IgD-negative memory B cell (primary cell): ENCODE measurements around the gene ZNF506. TPM values are rescaled to one million over a fixed set of nuclear protein-coding genes. Genes with fewer than 3 reads are reported as not detected.
"Not testable (repeated sequence)": the region's sequence is repeated elsewhere in the genome, so short reads cannot be mapped to it uniquely, and the experiment has no call there.

Experiments
- H3K27ac Mint-ChIP-seq, 3 donors: one replicate each; pipeline ENCODE4 v1.8.0; 2020 to 2022; ENCODE audit warnings: mild to moderate bottlenecking in 3 of 3, mixed read lengths in 3 of 3, moderate library complexity in 1 of 3
- H3K27me3 Mint-ChIP-seq: one replicate; pipeline ENCODE4 v1.8.0; 2021; ENCODE audit warnings: mixed read lengths
- H3K36me3 Mint-ChIP-seq: one replicate; pipeline ENCODE4 v1.8.0; 2020; ENCODE audit warnings: mild to moderate bottlenecking, mixed read lengths
- H3K4me1 Mint-ChIP-seq, 3 donors: one replicate each; pipeline ENCODE4 v1.8.0; 2020 to 2022; ENCODE audit warnings: mixed read lengths in 3 of 3, mild to moderate bottlenecking in 1 of 3
- H3K4me3 Mint-ChIP-seq, 4 donors: one replicate each; pipeline ENCODE4 v1.8.0; 2020 to 2022; ENCODE audit warnings: mild to moderate bottlenecking in 4 of 4, mixed read lengths in 4 of 4, moderate library complexity in 3 of 4
- H3K9me3 Mint-ChIP-seq, 3 donors: one replicate each; pipeline ENCODE4 v1.8.0; 2020 to 2021; ENCODE audit warnings: mixed read lengths in 3 of 3, mild to moderate bottlenecking in 1 of 3
- polyA plus RNA-seq: library from polyadenylated mRNA; unstranded; fragments of 300-500 nt; fragmentation: Illumina TruSeq; gene quantifications from one replicate; pipeline ENCODE4 v1.2.3, GENCODE V29; 2021

Gene ZNF506
- polyA plus RNA-seq, 1 donor from 2014 or later: 24.5 TPM

DNA sequence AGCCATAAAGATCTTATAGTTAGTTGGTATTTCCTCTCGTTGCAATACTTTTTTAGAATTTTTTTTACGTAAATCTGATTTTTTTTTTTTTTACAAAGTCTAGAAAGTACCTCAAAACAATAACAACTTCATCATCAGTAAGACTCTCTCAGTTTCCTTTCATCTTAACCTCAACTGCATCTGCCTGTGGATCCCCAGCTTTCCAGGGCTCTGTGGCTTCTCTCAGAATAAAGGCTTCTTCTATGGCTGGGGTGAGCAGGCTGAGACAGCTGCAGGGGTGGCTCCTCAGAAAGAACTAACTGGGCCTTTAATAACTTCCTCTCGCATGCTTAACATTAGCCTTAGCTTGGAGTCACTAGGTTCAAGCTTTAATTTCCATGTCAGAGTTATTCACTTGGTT, 4.2 kb downstream of the ZNF506 start:
- Mint-ChIP-seq H3K27me3 (no peaks in the 10 kb centered on the region), H3K4me1 (peaks cover 35 to 48% (median 48%) of the 10 kb centered on the region in 3 donors), H3K36me3 (peaks cover 2% of the 10 kb centered on the region), H3K27ac (peak overlapping the region in 2 of 3 donors; percentile 16 to 79), H3K9me3 (peaks cover 0 to 2% (median 0%) of the 10 kb centered on the region in 3 donors), H3K4me3 (peak overlapping the region; percentile 40 to 80 (median 52))

- peaks cover 0 to 2% (median 0%) of the 10 kb centered on the region in 3 donors for H3K9me3 Mint-ChIP-seq
- peaks cover 2% of the 10 kb centered on the region for H3K36me3 Mint-ChIP-seq
- H3K4me3 Mint-ChIP-seq: peak overlapping the region in 3 of 4 donors; percentile 40 to 80 (median 61)
- peaks cover 41 to 55% (median 49%) of the 10 kb centered on the region in 3 donors for H3K4me1 Mint-ChIP-seq
- H3K27me3 Mint-ChIP-seq: no peaks in the 10 kb centered on the region
- peak overlapping the region in 2 of 3 donors; percentile 16 to 79 for H3K27ac Mint-ChIP-seq
These were observed 4.9 kb downstream of the ZNF506 start for GRCh38 chr19:19816679-19817078.

DNA sequence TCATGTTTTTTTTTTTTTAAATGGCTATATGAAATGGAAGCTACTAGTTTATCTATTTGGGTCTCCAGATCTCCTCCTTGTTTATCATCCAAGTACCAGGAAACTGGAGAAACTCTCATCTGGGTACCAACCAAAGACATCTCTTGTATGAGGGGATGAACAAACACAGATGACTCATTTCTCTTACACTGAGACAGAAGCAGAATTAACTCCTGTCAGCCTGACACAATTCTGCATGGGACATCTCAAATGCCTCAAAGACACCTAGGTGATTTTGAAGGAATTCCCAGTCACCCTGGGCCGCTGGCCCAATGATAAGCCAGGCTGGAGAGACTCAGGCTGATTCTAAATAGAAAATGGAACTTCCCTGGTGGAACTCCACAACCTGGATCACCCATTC, 9.6 kb downstream of the ZNF506 start:
- H3K4me1 Mint-ChIP-seq: peaks cover 25 to 35% (median 28%) of the 10 kb centered on the region in 3 donors
- H3K4me3 Mint-ChIP-seq: peak overlapping the region in 1 of 4 donors; percentile 22
- not testable (repeated sequence) for H3K27ac Mint-ChIP-seq, H3K36me3 Mint-ChIP-seq, H3K9me3 Mint-ChIP-seq, H3K27me3 Mint-ChIP-seq

DNA sequence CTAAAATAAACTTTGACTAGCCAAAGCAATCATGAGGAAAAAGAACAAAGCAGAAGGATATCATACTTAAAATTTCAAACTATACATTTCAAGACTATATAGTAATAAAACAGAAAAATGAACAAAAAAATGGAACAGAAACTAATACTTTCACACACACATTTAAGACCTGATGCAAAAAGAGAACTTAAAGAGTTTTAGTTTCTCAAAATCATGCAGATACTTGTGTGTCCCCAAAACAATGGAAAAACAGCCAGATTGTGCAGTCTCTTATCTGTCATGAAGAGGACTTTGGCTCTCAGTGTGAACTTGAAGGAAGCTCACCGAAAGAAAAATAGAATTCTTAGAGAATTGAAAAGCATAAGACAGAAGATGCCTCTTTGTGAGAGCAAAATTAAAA, 16.1 kb downstream of the ZNF506 start:
- peaks cover 11 to 16% (median 16%) of the 10 kb centered on the region in 3 donors for H3K4me1 Mint-ChIP-seq
- H3K9me3 Mint-ChIP-seq: no peaks in the 10 kb centered on the region
- H3K27ac Mint-ChIP-seq: peak overlapping the region; percentile 9 to 48 (median 41)
- H3K4me3 Mint-ChIP-seq: peak overlapping the region in 1 of 4 donors; percentile 29
- H3K27me3 Mint-ChIP-seq: no peaks in the 10 kb centered on the region
- H3K36me3 Mint-ChIP-seq: peaks cover 15% of the 10 kb centered on the region

DNA sequence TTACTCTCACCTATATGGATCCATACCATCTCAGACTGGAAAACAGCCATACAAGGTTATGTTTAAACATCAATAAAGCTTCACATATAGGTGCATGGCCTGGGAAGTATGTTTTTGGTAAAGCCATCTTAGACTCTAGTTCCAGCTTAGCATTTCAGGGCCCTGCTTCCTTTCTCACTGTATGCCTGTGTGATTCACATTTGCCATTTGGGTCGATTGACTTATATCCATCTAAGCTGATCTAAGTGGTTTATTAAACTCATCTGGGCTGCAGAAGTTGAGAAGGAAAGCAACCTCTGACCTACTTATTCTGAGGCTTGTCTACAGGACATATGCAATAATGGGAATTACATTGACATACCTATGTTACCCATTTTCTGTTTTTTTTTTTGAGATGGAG, 33.5 kb downstream of the ZNF506 start:
- peaks cover 0 to 7% (median 2%) of the 10 kb centered on the region in 3 donors for H3K4me1 Mint-ChIP-seq
- no peaks in the 10 kb centered on the region for H3K27me3 Mint-ChIP-seq
- H3K36me3 Mint-ChIP-seq: peaks cover 2% of the 10 kb centered on the region
- peaks cover 0 to 4% (median 0%) of the 10 kb centered on the region in 3 donors for H3K9me3 Mint-ChIP-seq
- no peak overlapping the region for H3K4me3 Mint-ChIP-seq
- H3K27ac Mint-ChIP-seq: no peak overlapping the region

GRCh38 chr19:19785476-19785875, 36.1 kb downstream of the ZNF506 start:
- H3K4me1 Mint-ChIP-seq: peaks cover 6 to 12% (median 11%) of the 10 kb centered on the region in 3 donors
- not testable (repeated sequence) for H3K27ac Mint-ChIP-seq, H3K36me3 Mint-ChIP-seq, H3K27me3 Mint-ChIP-seq, H3K4me3 Mint-ChIP-seq, H3K9me3 Mint-ChIP-seq

DNA sequence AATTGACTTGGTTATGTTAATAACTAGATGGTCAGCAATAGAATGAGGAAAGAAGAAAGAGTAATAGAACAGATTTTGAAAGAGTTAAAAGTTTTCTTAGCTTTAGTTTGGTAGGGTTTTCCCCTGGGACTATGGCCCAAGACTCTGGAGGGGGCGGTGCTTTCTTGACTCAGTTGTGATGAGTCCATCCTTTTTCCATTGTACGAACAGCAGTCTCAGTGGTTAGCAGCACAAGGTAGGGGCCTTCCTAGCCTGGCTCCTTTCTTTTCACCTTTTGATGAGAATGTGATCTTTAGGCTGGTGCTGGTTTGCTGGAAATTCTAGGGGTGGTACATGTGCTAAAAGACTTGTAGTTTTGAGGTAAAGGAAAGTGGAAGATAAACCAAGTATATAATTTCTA, 38.8 kb downstream of the ZNF506 start:
- H3K4me1 Mint-ChIP-seq: peaks cover 19 to 27% (median 24%) of the 10 kb centered on the region in 3 donors

GRCh38 chr19:19781791-19782190, 39.8 kb downstream of the ZNF506 start:
- H3K4me3 Mint-ChIP-seq: peak overlapping the region in 2 of 4 donors; percentile 9 to 52
- H3K27ac Mint-ChIP-seq, H3K27me3 Mint-ChIP-seq, H3K9me3 Mint-ChIP-seq: not testable (repeated sequence)
- peaks cover 25 to 37% (median 30%) of the 10 kb centered on the region in 3 donors for H3K4me1 Mint-ChIP-seq
- peaks cover 13% of the 10 kb centered on the region for H3K36me3 Mint-ChIP-seq

More for the DNA sequence above, 38.8 kb downstream of the ZNF506 start:
- Mint-ChIP-seq H3K27ac (no peak overlapping the region), H3K27me3 (no peaks in the 10 kb centered on the region), H3K36me3 (peaks cover 13% of the 10 kb centered on the region), H3K4me3 (no peak overlapping the region), H3K9me3 (peaks cover 0 to 2% (median 0%) of the 10 kb centered on the region in 3 donors)

DNA sequence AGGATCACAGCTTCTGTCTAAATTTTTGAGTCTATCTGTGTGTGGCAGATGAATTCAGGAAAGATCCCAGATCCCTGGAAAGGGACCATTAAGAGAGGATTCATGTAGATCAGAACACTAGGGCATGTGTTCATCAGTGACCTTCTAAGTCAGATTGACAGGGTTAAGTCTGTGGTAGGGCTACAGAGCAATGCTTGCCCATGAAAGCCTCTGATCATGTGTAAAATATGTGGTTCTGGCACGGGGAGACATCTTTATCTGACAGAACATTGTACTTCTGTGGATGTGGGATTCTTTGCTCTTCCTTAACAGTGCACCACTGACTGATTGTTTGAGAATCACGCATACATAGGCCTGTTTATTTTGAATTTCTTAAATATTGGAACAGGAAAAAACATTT, 42.9 kb downstream of the ZNF506 start:
- Mint-ChIP-seq H3K27ac (no peak overlapping the region), H3K4me1 (peaks cover 31 to 39% (median 39%) of the 10 kb centered on the region in 3 donors), H3K4me3 (peak overlapping the region; percentile 57 to 99 (median 90)), H3K9me3 (peaks cover 0 to 2% (median 0%) of the 10 kb centered on the region in 3 donors), H3K27me3 (peaks cover 2% of the 10 kb centered on the region), H3K36me3 (peaks cover 14% of the 10 kb centered on the region)

GRCh38 chr19:19777692-19778091, 43.9 kb downstream of the ZNF506 start:
- H3K27ac Mint-ChIP-seq: peak overlapping the region; percentile 47 to 61 (median 56)
- peaks cover 0 to 2% (median 0%) of the 10 kb centered on the region in 3 donors for H3K9me3 Mint-ChIP-seq
- H3K4me1 Mint-ChIP-seq: peaks cover 30 to 39% (median 36%) of the 10 kb centered on the region in 3 donors
- peak overlapping the region; percentile 84 to 100 (median 98) for H3K4me3 Mint-ChIP-seq
- H3K36me3 Mint-ChIP-seq: peaks cover 14% of the 10 kb centered on the region
- peaks cover 2% of the 10 kb centered on the region for H3K27me3 Mint-ChIP-seq

- peaks cover 2% of the 10 kb centered on the region for H3K27me3 Mint-ChIP-seq
- peak overlapping the region; percentile 6 to 91 (median 91) for H3K27ac Mint-ChIP-seq
- peaks cover 10% of the 10 kb centered on the region for H3K36me3 Mint-ChIP-seq
- peaks cover 0 to 2% (median 0%) of the 10 kb centered on the region in 3 donors for H3K9me3 Mint-ChIP-seq
- H3K4me1 Mint-ChIP-seq: peaks cover 30 to 36% (median 31%) of the 10 kb centered on the region in 3 donors
- peak overlapping the region; percentile 84 to 100 (median 98) for H3K4me3 Mint-ChIP-seq
These were observed 45.1 kb downstream of the ZNF506 start for GRCh38 chr19:19776206-19777008.

GRCh38 chr19:19775891-19776205, 45.7 kb downstream of the ZNF506 start:
- H3K27ac Mint-ChIP-seq: peak overlapping the region; percentile 6 to 91 (median 91)
- peaks cover 10% of the 10 kb centered on the region for H3K36me3 Mint-ChIP-seq
- peak overlapping the region; percentile 84 to 100 (median 98) for H3K4me3 Mint-ChIP-seq
- peaks cover 30 to 36% (median 36%) of the 10 kb centered on the region in 3 donors for H3K4me1 Mint-ChIP-seq
- H3K27me3 Mint-ChIP-seq: peaks cover 2% of the 10 kb centered on the region
- H3K9me3 Mint-ChIP-seq: peaks cover 0 to 2% (median 0%) of the 10 kb centered on the region in 3 donors

GRCh38 chr19:19774354-19775033, 47.1 kb downstream of the ZNF506 start:
- H3K27me3 Mint-ChIP-seq: peaks cover 2% of the 10 kb centered on the region
- peak overlapping the region in 2 of 4 donors; percentile 12 to 59 for H3K4me3 Mint-ChIP-seq
- H3K27ac Mint-ChIP-seq: no peak overlapping the region
- H3K36me3 Mint-ChIP-seq: peaks cover 9% of the 10 kb centered on the region
- H3K9me3 Mint-ChIP-seq: peaks cover 0 to 2% (median 0%) of the 10 kb centered on the region in 3 donors
- peaks cover 27 to 34% (median 33%) of the 10 kb centered on the region in 3 donors for H3K4me1 Mint-ChIP-seq

- not testable (repeated sequence) for H3K36me3 Mint-ChIP-seq, H3K9me3 Mint-ChIP-seq, H3K27me3 Mint-ChIP-seq, H3K27ac Mint-ChIP-seq
- H3K4me1 Mint-ChIP-seq: peaks cover 12 to 21% (median 13%) of the 10 kb centered on the region in 3 donors
- H3K4me3 Mint-ChIP-seq: peak overlapping the region in 1 of 4 donors; percentile 47
These were observed 49.6 kb downstream of the ZNF506 start for GRCh38 chr19:19771963-19772362.

- not testable (repeated sequence) for H3K4me3 Mint-ChIP-seq, H3K27ac Mint-ChIP-seq, H3K9me3 Mint-ChIP-seq, H3K36me3 Mint-ChIP-seq, H3K27me3 Mint-ChIP-seq
- H3K4me1 Mint-ChIP-seq: peaks cover 2 to 12% (median 4%) of the 10 kb centered on the region in 3 donors
These were observed 51.6 kb downstream of the ZNF506 start for GRCh38 chr19:19769971-19770370.
